ENCODE measurements around the gene SNRPA.

- TF ChIP-seq CTCF (IDR thresholded peaks at IDR 0.05) (no peak), POLR2A (IDR thresholded peaks at IDR 0.05) (no peak)
Observed at GRCh38 chr19:40717880-40718773, 32.9 kb upstream of the SNRPA start.
